Measurements from ENCODE around the gene CD247. TPM values are rescaled to one million over a fixed set of nuclear protein-coding genes. Genes with fewer than 3 reads are reported as not detected.

The CD247 gene
- total RNA-seq, 1 experiment from 2014 or later, result 0.44 TPM

DNA sequence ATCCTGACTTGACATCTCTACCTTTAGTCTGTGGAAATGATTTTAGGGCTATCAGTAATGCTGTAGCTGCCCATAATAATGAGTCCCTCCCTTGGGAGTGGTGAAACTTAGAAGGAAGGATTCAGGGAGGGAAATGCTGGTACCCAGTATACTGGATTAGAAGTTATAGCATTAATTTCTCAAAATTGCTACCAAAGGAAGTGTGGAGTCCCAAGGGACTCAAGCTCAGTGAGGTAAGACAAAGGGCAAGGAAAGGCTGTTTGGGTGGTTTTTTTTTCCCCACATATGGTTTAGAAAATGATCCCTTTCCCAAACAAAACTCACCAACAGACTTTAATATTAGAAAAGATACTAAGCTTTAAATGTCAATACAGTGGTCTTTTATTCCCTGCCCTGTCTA is 99.9 kb downstream of the CD247 start:
- intact Hi-C loops (cut with micrococcal nuclease; ENCODE audit: unreplicated experiment), result no loop called here
- ATAC-seq, result no peak

DNA sequence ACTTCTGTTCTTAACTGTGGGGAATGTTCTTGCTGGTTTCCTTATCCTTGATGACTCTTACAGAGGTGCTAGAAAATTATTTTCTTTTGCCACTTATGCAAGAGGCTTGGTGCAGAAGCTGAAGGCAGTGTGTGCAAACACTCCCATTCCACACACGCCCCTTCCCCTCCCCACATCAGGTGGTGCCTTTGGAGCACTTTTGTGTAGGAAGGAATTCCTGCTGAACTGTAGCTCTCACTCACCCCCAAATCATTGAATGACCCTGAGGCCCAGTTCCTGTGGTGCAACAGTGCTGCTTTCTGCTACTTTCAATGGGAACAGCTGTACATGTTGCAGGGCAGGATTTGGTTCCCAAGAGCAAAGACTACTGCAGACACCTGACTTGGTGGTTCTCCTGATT is 101.8 kb downstream of the CD247 start:
- Histone ChIP-seq H3K4me1 (ENCODE audit: control insufficient read depth, insufficient read depth, low read length) (no peaks in the 10 kb centered on the region), H3K36me3 (ENCODE audit: control insufficient read depth, insufficient read depth, low read length) (peaks cover 2% of the 10 kb centered on the region; the same call in 1 of the 2 replicates), H3K27ac (ENCODE audit: low read length) (no peak overlapping the region), H3K9me3 (ENCODE audit: control insufficient read depth, insufficient read depth, low read depth, low read length) (no peaks in the 10 kb centered on the region), H3K4me3 (ENCODE audit: low read depth in 2 of 2, low read length in 2 of 2) (no peak overlapping the region), H3K27me3 (ENCODE audit: control insufficient read depth, insufficient read depth, low read length) (no peaks in the 10 kb centered on the region)
- ChIA-PET CTCF (interaction anchor here (0.7 kb wide), 1 partner anchor 11 kb away, joined by 4 read pairs; no protein-coding TSS in a partner anchor), POLR2A (no interaction called here)
- DNase-seq (ENCODE audit: low read depth, low spot score) (no peak), ATAC-seq (no peak)
- TF ChIP-seq POLR2AphosphoS5 (IDR thresholded peaks at IDR 0.05; ENCODE audit: low read depth, low read length) (no peak), TCF7L2 (IDR thresholded peaks at IDR 0.05; ENCODE audit: low read depth, low read length) (no peak), SIN3A (IDR thresholded peaks at IDR 0.05; ENCODE audit: borderline replicate concordance, insufficient read depth, low read depth, low read length) (no peak)
- TF ChIP-seq, protein P1, sequence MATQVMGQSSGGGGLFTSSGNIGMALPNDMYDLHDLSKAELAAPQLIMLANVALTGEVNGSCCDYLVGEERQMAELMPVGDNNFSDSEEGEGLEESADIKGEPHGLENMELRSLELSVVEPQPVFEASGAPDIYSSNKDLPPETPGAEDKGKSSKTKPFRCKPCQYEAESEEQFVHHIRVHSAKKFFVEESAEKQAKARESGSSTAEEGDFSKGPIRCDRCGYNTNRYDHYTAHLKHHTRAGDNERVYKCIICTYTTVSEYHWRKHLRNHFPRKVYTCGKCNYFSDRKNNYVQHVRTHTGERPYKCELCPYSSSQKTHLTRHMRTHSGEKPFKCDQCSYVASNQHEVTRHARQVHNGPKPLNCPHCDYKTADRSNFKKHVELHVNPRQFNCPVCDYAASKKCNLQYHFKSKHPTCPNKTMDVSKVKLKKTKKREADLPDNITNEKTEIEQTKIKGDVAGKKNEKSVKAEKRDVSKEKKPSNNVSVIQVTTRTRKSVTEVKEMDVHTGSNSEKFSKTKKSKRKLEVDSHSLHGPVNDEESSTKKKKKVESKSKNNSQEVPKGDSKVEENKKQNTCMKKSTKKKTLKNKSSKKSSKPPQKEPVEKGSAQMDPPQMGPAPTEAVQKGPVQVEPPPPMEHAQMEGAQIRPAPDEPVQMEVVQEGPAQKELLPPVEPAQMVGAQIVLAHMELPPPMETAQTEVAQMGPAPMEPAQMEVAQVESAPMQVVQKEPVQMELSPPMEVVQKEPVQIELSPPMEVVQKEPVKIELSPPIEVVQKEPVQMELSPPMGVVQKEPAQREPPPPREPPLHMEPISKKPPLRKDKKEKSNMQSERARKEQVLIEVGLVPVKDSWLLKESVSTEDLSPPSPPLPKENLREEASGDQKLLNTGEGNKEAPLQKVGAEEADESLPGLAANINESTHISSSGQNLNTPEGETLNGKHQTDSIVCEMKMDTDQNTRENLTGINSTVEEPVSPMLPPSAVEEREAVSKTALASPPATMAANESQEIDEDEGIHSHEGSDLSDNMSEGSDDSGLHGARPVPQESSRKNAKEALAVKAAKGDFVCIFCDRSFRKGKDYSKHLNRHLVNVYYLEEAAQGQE (IDR thresholded peaks at IDR 0.05; ENCODE audit: insufficient read depth in 1 of 2, low read depth in 2 of 2, low read length in 1 of 2), result no peak
- TF ChIP-seq, protein P2, sequence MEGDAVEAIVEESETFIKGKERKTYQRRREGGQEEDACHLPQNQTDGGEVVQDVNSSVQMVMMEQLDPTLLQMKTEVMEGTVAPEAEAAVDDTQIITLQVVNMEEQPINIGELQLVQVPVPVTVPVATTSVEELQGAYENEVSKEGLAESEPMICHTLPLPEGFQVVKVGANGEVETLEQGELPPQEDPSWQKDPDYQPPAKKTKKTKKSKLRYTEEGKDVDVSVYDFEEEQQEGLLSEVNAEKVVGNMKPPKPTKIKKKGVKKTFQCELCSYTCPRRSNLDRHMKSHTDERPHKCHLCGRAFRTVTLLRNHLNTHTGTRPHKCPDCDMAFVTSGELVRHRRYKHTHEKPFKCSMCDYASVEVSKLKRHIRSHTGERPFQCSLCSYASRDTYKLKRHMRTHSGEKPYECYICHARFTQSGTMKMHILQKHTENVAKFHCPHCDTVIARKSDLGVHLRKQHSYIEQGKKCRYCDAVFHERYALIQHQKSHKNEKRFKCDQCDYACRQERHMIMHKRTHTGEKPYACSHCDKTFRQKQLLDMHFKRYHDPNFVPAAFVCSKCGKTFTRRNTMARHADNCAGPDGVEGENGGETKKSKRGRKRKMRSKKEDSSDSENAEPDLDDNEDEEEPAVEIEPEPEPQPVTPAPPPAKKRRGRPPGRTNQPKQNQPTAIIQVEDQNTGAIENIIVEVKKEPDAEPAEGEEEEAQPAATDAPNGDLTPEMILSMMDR (IDR thresholded peaks at IDR 0.05), result no peak
- in situ Hi-C loops (cut with HindIII; ENCODE audit: low pct_unique_long_range_greater_than_20kb, low sequenced_read_pairs) (no loop called here), intact Hi-C loops (cut with micrococcal nuclease; ENCODE audit: unreplicated experiment) (no loop called here)
- BruUV-seq (replicated peaks), result no TSS peak

More for the DNA sequence above, 99.9 kb downstream of the CD247 start:
- in situ Hi-C loops (cut with HindIII; ENCODE audit: low pct_unique_long_range_greater_than_20kb, low sequenced_read_pairs), result no loop called here
- TF ChIP-seq, protein P2 (IDR thresholded peaks at IDR 0.05), result no peak
- TF ChIP-seq, protein P1 (IDR thresholded peaks at IDR 0.05; ENCODE audit: insufficient read depth in 1 of 2, low read depth in 2 of 2, low read length in 1 of 2), result no peak
- no peak for TF ChIP-seq SIN3A (IDR thresholded peaks at IDR 0.05; ENCODE audit: borderline replicate concordance, insufficient read depth, low read depth, low read length)
- TF ChIP-seq POLR2AphosphoS5 (IDR thresholded peaks at IDR 0.05; ENCODE audit: low read depth, low read length), result no peak
- TF ChIP-seq TCF7L2 (IDR thresholded peaks at IDR 0.05; ENCODE audit: low read depth, low read length), result no peak
- POLR2A ChIA-PET, result no interaction called here
- peaks cover 2% of the 10 kb centered on the region; the same call in 1 of the 2 replicates for H3K36me3 ChIP-seq (ENCODE audit: control insufficient read depth, insufficient read depth, low read length)
- H3K27me3 ChIP-seq (ENCODE audit: control insufficient read depth, insufficient read depth, low read length), result no peaks in the 10 kb centered on the region
- H3K27ac ChIP-seq (ENCODE audit: low read length), result no peak overlapping the region
- no peak overlapping the region for H3K4me3 ChIP-seq (ENCODE audit: low read depth in 2 of 2, low read length in 2 of 2)
- DNase-seq (ENCODE audit: low read depth, low spot score), result no peak
- CTCF ChIA-PET, result no interaction called here
- no peaks in the 10 kb centered on the region for H3K4me1 ChIP-seq (ENCODE audit: control insufficient read depth, insufficient read depth, low read length)
- no peaks in the 10 kb centered on the region for H3K9me3 ChIP-seq (ENCODE audit: control insufficient read depth, insufficient read depth, low read depth, low read length)
- BruUV-seq (replicated peaks), result no TSS peak

All from Panc1 (cell line).